ENCODE results near the gene TSPAN17. TPM values are rescaled to one million over a fixed set of nuclear protein-coding genes. Genes with fewer than 3 reads are reported as not detected.

TSPAN17 gene
- total and polyA plus RNA-seq, 10 of the 15 experiments (the other 5 are each of a cell fraction or from before 2014, with no cell fraction given), result 0.24 to 17.1 (median 10.4) TPM

GRCh38 chr5:176647030-176647842 lies at the start of gene TSPAN17 (continued):
- TF ChIP-seq ZBTB11 (CRISPR knock-in tag; IDR thresholded peaks at IDR 0.05) (no peak), CEBPB (IDR thresholded peaks at IDR 0.05; ENCODE audit: borderline replicate concordance in 1 of 2, low read depth in 2 of 2, low read length in 2 of 2) (no peak), TBL1XR1 (IDR thresholded peaks at IDR 0.05; ENCODE audit: low read depth, low read length) (no peak), FOXM1 (IDR thresholded peaks at IDR 0.05; ENCODE audit: low read depth, low read length) (no peak), MYC (IDR thresholded peaks at IDR 0.05; ENCODE audit: insufficient read depth, insufficient read length, insufficient replicate concordance, low read length, severe bottlenecking) (no peak), NFIC (IDR thresholded peaks at IDR 0.05; ENCODE audit: low read depth, low read length) (no peak), CHD1 (IDR thresholded peaks at IDR 0.05; ENCODE audit: low read depth, low read length) (no peak), KLF5 (IDR thresholded peaks at IDR 0.05; ENCODE audit: partially characterized antibody) (no peak), NRF1 (conservative IDR thresholded peaks at IDR 0.05; ENCODE audit: low read depth, low read length) (peak; percentile 27; the same call in 1 of the 2 replicates), POU2F2 (IDR thresholded peaks at IDR 0.05; ENCODE audit: borderline replicate concordance, low read depth, low read length) (peak; percentile 77; the same call in 2 of the 3 replicates), NR2C1 (IDR thresholded peaks at IDR 0.05) (0 out of 2 replicates have a peak, but pooled peaks have one; percentile 31), SMAD1 (IDR thresholded peaks at IDR 0.05; ENCODE audit: low read depth, partially characterized antibody) (no peak), ZBTB33 (IDR thresholded peaks at IDR 0.05) (no peak), E4F1 (IDR thresholded peaks at IDR 0.05; ENCODE audit: borderline replicate concordance, partially characterized antibody) (no peak), PKNOX1 (IDR thresholded peaks at IDR 0.05) (peak; percentile 24; the same call in 1 of the 2 replicates), ETV6 (conservative IDR thresholded peaks at IDR 0.05 in 1 of 2, IDR thresholded peaks at IDR 0.05 in 1 of 2; ENCODE audit: borderline replicate concordance in 1 of 2, low read depth in 1 of 2) (peak in 1 of 2 experiments; percentile 33; a peak in 2 of 4 replicates), IKZF2 (IDR thresholded peaks at IDR 0.05) (no peak)
